ENCODE measurements around the gene LDLRAP1. TPM values are rescaled to one million over a fixed set of nuclear protein-coding genes. Genes with fewer than 3 reads are reported as not detected.

The LDLRAP1 gene, protein sequence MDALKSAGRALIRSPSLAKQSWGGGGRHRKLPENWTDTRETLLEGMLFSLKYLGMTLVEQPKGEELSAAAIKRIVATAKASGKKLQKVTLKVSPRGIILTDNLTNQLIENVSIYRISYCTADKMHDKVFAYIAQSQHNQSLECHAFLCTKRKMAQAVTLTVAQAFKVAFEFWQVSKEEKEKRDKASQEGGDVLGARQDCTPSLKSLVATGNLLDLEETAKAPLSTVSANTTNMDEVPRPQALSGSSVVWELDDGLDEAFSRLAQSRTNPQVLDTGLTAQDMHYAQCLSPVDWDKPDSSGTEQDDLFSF
- total RNA-seq (2022; extraction: Qiagen RNA extraction), result 8.6 to 11.3 TPM (median 10.0 TPM) in 5 replicates

DNA sequence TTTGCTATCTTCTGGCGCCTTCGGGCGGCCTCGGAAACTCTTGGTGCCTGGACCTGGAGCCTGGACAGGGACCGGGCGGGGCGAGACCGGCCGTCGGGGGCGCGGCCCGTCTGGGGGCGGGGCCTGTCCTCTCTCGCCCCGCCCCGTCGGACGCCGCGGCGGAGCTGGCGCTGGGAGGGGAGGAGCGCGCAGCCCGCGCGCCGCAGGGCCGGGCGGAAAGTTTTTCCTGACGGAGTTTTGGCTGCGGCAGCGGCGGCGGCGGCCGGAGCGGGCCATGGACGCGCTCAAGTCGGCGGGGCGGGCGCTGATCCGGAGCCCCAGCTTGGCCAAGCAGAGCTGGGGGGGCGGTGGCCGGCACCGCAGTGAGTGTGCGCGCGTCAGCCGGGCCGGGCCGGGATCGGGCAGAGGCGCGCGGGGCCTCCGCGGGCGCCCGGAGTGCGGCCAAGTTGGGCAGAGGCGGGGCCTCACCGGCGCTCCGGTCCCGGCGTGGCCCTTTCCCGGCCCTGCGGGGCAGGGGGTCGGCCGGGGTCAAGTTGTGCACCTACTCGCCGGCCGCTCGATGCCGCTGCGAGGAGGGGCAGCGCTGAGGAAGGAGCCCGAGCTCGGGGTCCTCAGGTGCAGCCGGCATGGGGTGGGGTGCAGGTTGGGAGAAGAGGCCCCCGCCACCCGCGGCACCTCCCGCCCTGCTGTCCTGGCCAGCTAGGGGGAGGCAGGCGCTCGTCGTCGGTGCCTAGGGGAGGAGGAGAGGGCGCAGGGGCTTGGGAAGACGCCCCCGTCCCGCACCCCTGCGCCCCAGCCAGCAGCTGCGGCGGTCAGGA, at the start of gene LDLRAP1:
LDLRAP1 (plus strand) TSS at position 182 of the 818 bp plus-strand sequence; CDS start at position 275, 93 bp downstream.

DNA sequence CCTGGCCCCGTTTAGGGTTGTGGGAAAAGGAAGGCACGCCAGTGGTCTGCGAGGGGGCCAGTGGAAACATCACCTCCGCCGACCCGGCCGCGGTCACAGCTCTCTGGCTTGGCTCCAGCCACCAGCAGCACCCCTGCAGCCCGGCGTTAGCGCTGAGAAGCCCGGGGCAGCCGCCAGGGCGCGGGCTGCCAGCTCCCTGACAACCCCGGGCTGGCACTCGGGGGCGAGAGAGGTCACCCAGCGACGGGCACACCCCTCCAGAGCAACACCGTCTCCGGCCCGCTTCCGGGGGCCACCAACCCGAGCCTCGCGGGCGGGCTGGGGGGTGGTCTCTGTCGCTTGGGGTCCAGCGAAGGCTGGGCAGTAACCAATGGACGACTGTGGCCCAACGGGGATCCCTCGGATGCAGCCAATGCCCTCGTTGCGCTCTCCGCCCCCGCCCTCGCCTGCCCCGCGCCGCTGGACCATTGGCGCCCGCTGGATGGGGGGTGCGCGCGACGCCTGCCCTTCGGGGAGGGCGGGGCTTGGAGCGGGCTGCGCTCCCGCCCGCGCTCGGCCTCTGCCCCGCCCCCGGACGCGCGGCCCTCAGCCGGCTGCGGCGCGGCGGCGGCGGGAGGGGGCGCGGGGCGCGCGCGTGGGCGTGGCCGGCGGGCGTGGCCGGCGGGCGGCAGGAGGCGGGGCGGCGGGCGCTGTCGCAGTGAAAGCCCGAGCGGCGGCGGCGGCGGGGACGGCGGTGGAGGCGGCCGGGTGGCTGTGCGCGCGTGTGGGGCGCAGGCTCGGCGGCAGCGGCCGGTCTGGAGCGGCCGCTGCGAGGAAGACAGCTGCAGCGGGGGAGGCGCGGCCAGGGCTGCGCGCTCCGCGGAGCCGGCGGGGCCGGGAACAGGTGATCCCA, 72.9 kb downstream of the LDLRAP1 start, which contains the start of gene MAN1C1:
MAN1C1 (plus strand) TSS at position 697 of the 892 bp plus-strand sequence. CDS start 1,007 bp downstream, outside the sequence.

Other genes starting within 250 kb of the LDLRAP1 start
- gene TMEM50A, start 205.3 kb upstream of the LDLRAP1 start, total RNA-seq (2022; extraction: Qiagen RNA extraction), result 67.8 to 82.5 TPM (median 75.8 TPM) in 5 replicates
- 0.09 to 0.11 TPM in 2 of 5 replicates, not detected in the others for gene RHCE, start 122.8 kb upstream of the LDLRAP1 start, total RNA-seq (2022; extraction: Qiagen RNA extraction)
- 7.8 to 11.9 TPM (median 9.3 TPM) in 5 replicates for gene MACO1, start 112.7 kb upstream of the LDLRAP1 start, total RNA-seq (2022; extraction: Qiagen RNA extraction)
- 0.18 to 0.40 TPM (median 0.22 TPM) in 5 replicates for gene MAN1C1, start 73.2 kb downstream of the LDLRAP1 start, total RNA-seq (2022; extraction: Qiagen RNA extraction)